AML-193 (cell line): ENCODE data around the gene COX8C.
A peak's percentile ranks its signal among the peaks of the same experiment; 100 is the strongest.

Experiments
- DNase-seq, 2 experiments: peaks; one replicate each; lab custom pipeline; 2025; lab: John Stamatoyannopoulos, UW

The COX8C gene

DNA sequence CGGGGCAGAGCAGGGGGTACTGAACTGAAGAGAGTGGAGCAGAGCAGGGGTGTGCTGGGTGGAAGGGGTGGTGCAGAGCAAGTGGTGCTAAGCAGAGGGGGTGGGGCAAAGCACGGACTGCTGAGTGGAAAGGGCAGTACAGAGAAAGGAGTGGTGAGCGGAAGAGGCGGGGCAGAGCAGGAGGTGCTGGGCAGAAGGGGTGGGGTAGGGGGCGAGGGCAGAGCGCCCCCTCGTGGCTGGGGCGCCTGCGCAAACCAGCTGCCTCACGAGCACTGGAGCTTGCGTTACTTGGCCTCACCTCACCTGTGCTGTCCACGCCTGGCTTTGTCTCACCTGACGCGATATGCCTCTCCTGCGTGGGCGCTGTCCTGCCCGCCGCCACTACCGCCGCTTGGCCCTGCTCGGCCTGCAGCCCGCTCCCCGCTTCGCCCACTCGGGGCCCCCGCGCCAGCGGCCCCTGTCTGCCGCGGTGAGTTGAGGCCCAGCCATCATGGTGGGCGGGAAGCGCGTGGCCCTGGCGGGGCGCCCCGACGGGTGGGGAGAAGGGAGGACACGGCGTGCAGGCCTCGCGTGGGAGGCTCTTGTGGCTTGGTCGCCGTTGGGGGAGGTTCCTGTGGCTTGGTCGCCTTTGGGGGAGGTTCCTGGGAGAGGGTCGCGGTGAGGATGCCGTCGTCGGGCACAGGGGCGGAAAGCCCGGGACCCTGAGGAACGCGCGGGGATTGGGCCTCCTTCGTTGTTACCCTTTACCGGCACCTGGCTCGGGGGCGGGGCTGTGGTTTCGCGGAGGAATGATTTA is at the start of gene COX8C:
COX8C (plus strand) TSS at position 257 of the 796 bp plus-strand sequence; CDS start at position 344, 87 bp downstream.
- DNase-seq: no peak

GRCh38 chr14:93299416-93299815 is 47.6 kb upstream of the COX8C start:
- no peak for DNase-seq

DNA sequence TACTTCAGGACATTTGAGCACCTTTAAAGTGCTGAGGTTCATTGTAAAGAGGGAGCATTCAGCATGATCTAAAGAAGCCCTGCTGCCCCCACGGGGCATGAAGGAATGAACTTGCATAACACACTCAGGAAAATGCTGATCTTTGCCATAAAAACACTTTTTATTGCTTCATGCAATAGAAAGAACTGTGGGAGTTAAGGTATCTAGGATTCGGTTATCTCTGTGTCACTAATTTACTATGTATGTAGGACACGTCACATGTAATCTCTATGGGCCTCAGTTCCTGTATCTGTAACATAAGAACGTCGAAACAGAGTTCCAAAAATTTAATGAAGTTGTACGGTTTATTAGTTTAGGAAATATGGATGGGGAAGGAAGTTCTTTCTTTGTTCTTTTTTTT is 47.1 kb upstream of the COX8C start:
- no peak for DNase-seq

- no peak for DNase-seq
These were observed 45.0 kb upstream of the COX8C start for GRCh38 chr14:93301821-93302447.

DNA sequence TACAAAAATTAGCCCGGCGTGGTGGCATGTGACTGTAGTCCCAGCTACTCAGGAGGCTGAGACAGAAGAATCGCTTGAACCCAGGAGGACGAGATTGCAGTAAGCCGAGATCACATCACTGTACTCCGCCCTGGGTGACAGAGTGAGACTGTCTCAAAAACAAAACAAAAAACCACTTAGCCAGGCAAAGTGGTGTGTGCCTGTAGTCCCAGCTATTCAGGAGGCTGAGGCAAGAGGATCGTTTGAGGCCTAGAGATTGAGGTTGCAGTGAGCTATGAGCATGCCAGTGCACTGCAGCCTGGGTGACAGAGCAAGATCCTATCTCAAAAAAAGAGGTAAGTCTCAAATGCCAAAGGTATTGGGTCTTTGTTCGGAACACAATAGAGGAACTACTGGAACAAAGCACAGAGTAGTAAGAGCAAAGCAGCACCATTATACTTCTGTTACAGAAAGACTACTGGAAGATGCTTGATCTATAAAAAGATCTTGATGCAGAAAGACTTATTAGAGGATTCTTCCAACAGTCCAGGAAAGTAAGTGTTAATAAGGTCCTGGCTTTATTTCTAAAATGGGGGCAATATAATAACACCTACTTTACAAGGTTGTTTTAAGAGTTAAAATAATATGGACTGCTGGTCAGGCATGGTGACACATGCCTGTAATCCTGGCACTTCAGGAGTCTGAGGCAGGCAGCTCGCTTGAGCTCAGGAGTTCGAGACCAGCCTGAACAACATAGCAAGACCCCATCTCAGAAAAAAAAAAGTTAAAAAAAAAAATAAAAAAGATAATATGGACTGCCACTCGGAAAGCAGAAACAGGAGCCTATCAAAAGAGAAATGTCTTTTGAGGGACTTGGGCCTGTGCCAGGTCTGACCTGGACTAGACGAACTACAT is 44.0 kb upstream of the COX8C start:
- DNase-seq: no peak

- DNase-seq: no peak
These were observed 43.3 kb upstream of the COX8C start for GRCh38 chr14:93303659-93304058.

DNA sequence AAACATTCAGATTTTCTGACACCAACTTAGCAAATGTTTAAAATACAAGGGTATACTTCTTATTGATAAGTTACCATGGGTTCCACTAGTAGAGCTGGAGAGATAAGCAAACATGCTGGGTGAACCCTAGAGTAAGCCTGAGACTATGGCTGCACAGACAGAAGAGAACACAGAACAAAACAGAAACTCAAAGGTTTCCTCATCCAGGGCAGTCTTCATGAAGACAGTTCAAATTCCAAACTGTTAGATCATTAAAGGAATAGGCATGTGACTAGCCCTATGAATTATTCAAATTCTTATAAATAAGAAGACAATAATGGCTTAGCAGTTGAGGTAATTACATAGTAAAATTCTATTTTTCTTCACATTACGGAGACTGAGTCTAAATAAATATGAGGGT is 42.2 kb upstream of the COX8C start:
- DNase-seq: no peak

GRCh38 chr14:93305725-93306418 is 41.1 kb upstream of the COX8C start:
- peak in 1 of 2 experiments; percentile 16 for DNase-seq

DNA sequence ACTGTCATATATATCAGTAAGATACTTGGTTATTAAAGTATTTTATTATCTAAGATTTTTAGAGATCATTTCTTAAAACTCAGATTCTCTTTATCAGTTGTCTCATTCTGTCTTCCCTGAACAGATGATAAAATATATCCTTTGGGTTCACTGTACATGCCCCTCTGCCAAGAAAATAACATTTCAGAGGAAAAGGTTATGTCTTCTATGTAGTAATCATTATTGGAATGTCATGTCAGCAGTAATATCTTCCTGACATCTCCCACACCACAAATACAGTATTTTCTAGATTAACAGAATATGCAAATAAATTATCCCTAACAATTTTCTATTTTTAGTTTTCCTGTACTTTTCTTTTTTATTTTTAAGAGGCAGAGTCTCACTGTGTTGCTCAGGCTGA is 40.2 kb upstream of the COX8C start:
- no peak for DNase-seq

DNA sequence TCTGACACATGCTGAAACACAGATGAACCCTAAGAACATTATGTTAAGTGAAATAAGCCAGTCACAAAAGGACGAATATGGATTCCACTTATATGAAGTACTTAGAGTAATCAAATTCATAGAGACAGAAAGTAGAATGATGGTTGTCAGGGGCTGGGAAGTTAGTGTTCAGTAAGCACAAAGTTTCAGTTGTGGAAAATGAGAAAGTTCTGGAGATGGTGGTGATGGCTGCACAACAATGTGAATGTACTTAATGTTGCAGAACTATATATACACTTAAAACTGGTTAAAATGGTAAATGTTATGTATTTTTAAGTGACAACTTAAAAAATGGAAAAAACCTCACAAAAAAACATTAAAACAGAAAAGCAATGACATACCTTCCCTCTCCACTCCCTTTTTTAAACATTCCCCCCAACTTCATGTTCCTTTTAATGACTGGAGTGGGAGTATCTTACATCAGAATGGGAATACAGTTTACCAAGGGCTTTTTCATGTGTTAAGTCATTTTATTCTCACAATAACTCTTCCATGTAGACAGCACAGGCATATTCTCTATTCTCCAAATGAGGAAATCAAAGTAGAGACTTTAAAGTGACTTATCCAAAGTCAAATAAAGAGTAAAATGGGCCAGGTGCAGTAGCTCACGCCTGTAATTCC is 38.2 kb upstream of the COX8C start:
- no peak for DNase-seq

- no peak for DNase-seq
These were observed 37.5 kb upstream of the COX8C start for GRCh38 chr14:93309427-93309966.

DNA sequence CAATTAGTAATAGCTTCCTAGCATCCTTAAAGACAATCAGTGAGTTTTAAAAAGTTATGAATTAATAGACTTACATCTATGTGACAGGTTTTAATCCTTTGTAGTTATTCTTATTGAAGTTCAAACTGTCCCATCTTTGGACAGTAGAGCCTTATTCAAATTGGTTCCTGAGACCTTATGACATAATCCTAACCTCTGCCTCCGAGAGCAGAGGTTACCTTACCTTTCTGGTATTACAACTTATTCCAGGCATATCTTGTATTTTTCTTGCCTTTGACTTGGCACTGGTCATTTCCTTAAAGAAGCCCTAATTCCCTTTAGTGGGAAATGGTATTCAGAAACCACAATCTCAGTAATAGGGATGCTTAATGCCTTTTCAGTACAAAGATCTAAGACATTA is 35.9 kb upstream of the COX8C start:
- DNase-seq: no peak

- DNase-seq: no peak
These were observed 31.4 kb upstream of the COX8C start for GRCh38 chr14:93315575-93315974.

GRCh38 chr14:93316716-93317115 is 30.3 kb upstream of the COX8C start:
- no peak for DNase-seq

DNA sequence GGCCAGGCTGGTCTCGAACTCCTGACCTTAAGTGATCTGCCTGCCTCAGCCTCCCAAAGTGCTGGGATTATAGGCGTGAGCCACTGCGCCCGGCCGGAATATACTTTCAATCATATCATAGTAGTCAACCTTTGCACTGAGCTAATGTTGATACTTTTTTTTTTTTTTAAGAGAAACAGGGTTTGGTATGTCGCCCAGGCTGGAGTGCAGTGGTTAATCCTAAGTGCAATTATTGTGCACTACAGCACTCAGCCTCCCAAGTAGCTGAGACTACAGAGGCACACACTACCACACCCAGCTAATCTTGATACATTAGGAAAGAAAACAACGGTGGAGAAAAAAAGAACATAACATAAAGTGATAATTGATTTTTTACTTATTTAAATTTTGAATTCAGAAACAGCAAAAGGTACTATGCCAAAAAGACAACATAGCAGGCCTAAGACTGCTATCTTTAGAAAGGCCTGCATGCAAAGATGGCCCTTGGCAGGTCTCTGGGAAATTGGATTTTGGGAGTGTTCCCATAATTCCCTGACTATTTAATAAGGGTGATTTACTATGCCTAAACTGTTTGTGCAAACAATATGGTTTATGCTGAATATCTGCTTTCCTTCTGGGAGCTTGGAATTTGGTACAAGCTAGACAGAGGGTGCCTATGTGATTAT is 29.6 kb upstream of the COX8C start:
- DNase-seq: no peak

DNA sequence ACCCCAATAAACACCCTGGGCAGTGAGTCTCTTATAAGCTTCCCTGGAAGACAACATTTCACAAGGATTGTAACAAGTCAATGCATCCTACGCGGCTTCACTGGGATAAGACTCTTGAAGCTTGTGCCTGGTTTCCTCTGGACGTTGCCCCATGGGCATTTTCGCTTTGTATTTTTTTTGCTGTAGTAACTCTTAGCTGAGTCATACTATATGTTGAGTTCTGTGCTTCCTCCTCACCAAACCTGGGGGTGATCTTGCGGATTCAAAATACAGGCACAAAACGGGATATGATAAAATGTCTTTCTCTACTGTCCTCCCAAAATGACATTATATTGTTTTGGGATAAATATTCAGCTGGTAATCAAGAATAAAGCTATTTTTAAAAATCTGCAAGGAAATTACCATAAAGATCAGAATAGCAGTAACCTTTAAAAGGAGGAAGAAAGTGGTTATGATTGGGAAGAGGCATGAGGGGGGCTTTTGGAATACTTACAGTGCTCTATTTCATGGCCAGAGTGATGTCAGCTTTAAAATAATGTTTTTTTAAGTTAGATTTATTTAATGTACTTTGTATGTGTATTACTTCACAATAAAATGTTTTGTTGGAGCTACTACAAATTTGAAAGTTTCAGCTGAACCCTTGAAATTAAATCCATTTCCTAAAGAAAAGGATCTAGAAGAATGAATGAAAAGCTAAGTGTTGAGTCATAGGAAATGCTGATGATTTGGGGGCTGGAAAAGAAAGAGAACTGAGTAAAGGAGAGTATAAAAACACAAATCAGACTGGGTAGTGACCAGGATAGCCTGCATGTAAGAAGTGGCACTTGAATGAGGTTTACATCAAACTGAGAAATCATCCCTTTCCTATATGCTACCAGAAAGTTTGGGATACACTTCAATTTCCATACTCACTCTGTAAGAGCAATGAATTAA is 28.8 kb upstream of the COX8C start:
- peak; percentile 81 to 87 for DNase-seq

GRCh38 chr14:93318927-93319326 is 28.1 kb upstream of the COX8C start:
- DNase-seq: no peak

- no peak for DNase-seq
These were observed 27.5 kb upstream of the COX8C start for GRCh38 chr14:93319494-93319893.

DNA sequence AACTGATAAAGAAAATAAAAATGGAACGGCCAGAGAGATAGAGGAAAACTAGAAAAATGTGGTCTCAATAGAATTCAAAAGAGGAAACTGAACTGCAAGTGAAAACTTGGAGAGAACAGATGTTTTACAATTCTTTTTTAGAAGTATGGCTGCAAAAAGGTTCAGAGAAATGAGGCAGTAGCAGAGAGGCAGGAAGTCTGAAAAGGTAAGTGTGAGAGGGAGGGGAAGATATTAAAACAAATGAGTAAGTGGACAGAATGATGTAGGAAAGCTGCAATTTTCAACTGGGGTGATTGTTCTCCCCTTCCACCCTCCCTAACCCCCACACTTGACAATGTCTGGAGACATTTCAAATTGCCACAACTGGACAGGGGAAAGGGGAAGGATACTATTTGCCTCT is 27.0 kb upstream of the COX8C start:
- no peak for DNase-seq

- DNase-seq: no peak
These were observed 26.5 kb upstream of the COX8C start for GRCh38 chr14:93320489-93320888.
